ENCODE data around the gene MICAL2. TPM values are rescaled to one million over a fixed set of nuclear protein-coding genes. Genes with fewer than 3 reads are reported as not detected.

MICAL2 gene
- total RNA-seq, 6 experiments from 2014 or later = 17.0 to 50.7 (median 35.9) TPM

DNA sequence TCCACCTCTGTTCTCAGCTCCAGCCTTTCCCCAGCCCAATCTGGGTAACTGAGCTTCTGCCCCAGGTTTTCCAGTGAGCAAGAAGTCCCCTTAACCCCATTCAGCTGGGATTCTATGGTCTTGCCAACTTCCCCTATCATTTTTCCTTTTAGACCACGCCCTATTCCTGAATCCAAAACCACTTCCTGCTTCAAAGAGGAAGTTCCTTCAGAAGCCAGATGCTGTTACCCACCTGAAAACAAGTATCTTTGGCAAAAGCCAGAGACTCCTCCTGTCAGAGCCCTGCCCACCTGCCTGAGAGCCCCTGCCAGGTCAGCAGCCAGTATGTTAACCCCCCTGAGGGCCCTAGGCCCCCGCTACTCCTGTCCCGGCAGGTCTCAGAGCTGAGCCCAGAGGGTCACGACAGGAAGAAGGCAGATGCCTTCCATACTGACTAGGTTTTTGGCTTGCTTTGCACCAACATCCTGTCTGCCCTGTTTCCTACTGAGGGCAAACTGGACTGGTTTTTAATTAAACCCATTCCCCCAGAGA is 20.3 kb upstream of the MICAL2 start:
- ATAC-seq = no peak
- peak overlapping the region in 2 of 3 donors; percentile 2 to 7 for H3K27ac ChIP-seq
- no peak for DNase-seq
- no peaks in the 10 kb centered on the region for H3K36me3 ChIP-seq
- TF ChIP-seq, protein P1, sequence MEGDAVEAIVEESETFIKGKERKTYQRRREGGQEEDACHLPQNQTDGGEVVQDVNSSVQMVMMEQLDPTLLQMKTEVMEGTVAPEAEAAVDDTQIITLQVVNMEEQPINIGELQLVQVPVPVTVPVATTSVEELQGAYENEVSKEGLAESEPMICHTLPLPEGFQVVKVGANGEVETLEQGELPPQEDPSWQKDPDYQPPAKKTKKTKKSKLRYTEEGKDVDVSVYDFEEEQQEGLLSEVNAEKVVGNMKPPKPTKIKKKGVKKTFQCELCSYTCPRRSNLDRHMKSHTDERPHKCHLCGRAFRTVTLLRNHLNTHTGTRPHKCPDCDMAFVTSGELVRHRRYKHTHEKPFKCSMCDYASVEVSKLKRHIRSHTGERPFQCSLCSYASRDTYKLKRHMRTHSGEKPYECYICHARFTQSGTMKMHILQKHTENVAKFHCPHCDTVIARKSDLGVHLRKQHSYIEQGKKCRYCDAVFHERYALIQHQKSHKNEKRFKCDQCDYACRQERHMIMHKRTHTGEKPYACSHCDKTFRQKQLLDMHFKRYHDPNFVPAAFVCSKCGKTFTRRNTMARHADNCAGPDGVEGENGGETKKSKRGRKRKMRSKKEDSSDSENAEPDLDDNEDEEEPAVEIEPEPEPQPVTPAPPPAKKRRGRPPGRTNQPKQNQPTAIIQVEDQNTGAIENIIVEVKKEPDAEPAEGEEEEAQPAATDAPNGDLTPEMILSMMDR (IDR thresholded peaks at IDR 0.05) = no peak
- intact Hi-C loops (cut with DNase I) = no loop called here
- no peak overlapping the region for H3K4me3 ChIP-seq
- H3K9me3 ChIP-seq = no peaks in the 10 kb centered on the region
- 56% methylated on average over 4 of the region's 4 CpGs for WGBS (ENCODE audit: insufficient coverage, low coverage, low lambda C conversion rate, missing lambda C conversion rate)
- no peaks in the 10 kb centered on the region for H3K27me3 ChIP-seq
- peaks cover 0 to 28% (median 7%) of the 10 kb centered on the region in 4 donors for H3K4me1 ChIP-seq

DNA sequence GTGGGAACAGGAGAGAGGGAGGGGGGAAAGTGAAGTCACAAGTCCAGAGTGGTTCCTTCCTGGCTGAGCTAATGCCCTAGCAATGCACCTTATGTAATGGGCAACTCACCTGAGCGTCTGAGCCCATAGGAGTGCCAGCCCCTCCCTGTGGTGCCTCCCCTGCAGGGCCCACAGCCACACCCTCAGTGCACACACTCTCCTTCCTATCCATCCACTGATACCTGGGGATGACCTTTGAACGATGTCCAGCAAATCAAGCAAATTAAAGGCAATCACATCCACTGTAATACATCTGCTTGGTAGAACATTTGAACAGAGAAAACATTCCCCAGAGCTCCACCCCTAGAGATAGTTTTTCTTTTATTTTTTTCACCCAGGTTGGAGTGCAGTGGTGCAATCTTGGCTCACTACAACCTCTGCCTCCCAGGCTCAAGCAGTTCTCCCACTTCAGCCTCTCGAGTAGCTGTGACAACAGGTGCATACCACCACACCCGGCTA is 19.6 kb upstream of the MICAL2 start:
- Histone ChIP-seq H3K4me3 (no peak overlapping the region), H3K9me3 (no peaks in the 10 kb centered on the region), H3K36me3 (no peaks in the 10 kb centered on the region), H3K27me3 (no peaks in the 10 kb centered on the region), H3K27ac (no peak overlapping the region), H3K4me1 (peaks cover 0 to 23% (median 5%) of the 10 kb centered on the region in 4 donors)
- ATAC-seq (peak; percentile 40 to 55 (median 50)), DNase-seq (no peak)
- WGBS (ENCODE audit: insufficient coverage, low coverage, low lambda C conversion rate, missing lambda C conversion rate) = 50% methylated on average over 3 of the region's 4 CpGs
- intact Hi-C loops (cut with DNase I) = no loop called here
- TF ChIP-seq POLR2A (IDR thresholded peaks at IDR 0.05) = no peak
- TF ChIP-seq, protein P1 (IDR thresholded peaks at IDR 0.05) = no peak

DNA sequence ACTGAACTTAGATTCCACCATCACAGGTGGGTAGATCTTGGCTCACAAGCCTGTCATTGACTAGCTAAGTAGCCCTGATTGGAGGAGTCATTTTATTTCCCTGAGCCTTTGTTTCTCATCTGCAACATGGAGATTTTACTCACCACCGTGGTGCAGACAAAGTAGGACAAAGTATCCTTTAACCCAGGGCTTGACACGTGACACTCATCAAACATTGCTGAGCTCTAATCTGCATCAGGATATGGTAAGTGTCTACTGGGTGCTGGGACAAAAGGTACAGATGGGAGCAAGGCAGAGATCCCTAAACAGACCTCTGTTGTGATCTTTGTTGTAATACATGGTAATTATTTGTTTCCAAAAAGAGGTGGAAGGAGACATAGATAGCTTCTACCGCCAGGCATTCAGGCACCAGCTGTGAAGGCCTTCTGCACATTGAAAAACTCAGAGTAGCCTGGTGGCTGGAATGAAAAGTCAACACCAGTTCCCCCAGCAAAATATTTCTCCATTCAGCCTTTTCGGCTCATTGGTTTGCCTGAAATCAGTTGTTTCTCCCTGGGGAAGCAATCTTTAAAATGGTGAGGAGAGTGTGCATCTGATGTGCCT is 18.3 kb upstream of the MICAL2 start:
- WGBS (ENCODE audit: insufficient coverage, low coverage, low lambda C conversion rate, missing lambda C conversion rate) = 38% methylated on average over 3 of the region's 4 CpGs
- no peak for TF ChIP-seq POLR2A (IDR thresholded peaks at IDR 0.05)
- TF ChIP-seq, protein P1 (IDR thresholded peaks at IDR 0.05) = no peak
- peak; percentile 63 to 79 (median 76) for ATAC-seq
- no peak overlapping the region for H3K4me3 ChIP-seq
- H3K27ac ChIP-seq = peak overlapping the region in 1 of 3 donors; percentile 2
- no peaks in the 10 kb centered on the region for H3K36me3 ChIP-seq
- H3K4me1 ChIP-seq = peaks cover 0 to 15% (median 4%) of the 10 kb centered on the region in 4 donors
- intact Hi-C loops (cut with DNase I) = no loop called here
- no peak for DNase-seq
- no peaks in the 10 kb centered on the region for H3K9me3 ChIP-seq
- no peaks in the 10 kb centered on the region for H3K27me3 ChIP-seq

DNA sequence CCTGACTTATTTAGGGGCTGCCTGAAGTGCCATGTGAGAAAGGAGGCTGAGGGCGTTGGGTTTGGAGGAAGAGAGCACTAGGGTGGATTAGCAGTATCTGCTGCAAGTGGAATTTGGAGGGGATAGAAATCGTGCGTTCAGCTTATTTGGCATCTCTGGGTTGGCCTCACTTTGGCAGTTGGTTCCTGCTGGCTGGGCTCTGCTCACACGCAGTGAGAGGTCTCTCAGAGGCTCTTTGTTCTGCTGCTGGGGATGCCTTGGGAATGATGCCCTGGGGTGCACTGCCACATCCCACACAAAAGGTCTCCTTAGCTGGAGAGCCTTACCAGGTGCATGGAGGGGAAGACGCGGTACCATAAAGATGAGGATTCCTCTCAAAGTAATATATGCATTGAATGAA is 17.7 kb upstream of the MICAL2 start:
- H3K4me1 ChIP-seq = peaks cover 0 to 14% (median 4%) of the 10 kb centered on the region in 4 donors

More for the DNA sequence above, 17.7 kb upstream of the MICAL2 start:
- 82% methylated on average over 5 of the region's 6 CpGs for WGBS (ENCODE audit: insufficient coverage, low coverage, low lambda C conversion rate, missing lambda C conversion rate)
- ATAC-seq = no peak
- no peak for TF ChIP-seq POLR2A (IDR thresholded peaks at IDR 0.05)
- TF ChIP-seq, protein P1 (IDR thresholded peaks at IDR 0.05) = no peak
- no peaks in the 10 kb centered on the region for H3K9me3 ChIP-seq
- H3K36me3 ChIP-seq = no peaks in the 10 kb centered on the region
- H3K4me3 ChIP-seq = no peak overlapping the region
- DNase-seq = no peak
- no peak overlapping the region for H3K27ac ChIP-seq
- intact Hi-C loops (cut with DNase I) = no loop called here
- no peaks in the 10 kb centered on the region for H3K27me3 ChIP-seq
